NCI-H748 (cell line): ENCODE data around the gene KLKB1.

Source experiments
- DNase-seq: peaks from one replicate; lab custom pipeline; 2025; ENCODE audit not compliant: unreplicated experiment; lab: John Stamatoyannopoulos, UW

Gene KLKB1

GRCh38 chr4:186307497-186307896 lies 80.2 kb downstream of the KLKB1 start:
- DNase-seq, result no peak

GRCh38 chr4:186307916-186308315 lies 80.6 kb downstream of the KLKB1 start:
- DNase-seq, result no peak
